ENCODE results near the gene DPEP2. TPM values are rescaled to one million over a fixed set of nuclear protein-coding genes. Genes with fewer than 3 reads are reported as not detected.

The DPEP2 gene
- polyA plus RNA-seq, 3 donors: 117 to 235 (median 124) TPM

DNA sequence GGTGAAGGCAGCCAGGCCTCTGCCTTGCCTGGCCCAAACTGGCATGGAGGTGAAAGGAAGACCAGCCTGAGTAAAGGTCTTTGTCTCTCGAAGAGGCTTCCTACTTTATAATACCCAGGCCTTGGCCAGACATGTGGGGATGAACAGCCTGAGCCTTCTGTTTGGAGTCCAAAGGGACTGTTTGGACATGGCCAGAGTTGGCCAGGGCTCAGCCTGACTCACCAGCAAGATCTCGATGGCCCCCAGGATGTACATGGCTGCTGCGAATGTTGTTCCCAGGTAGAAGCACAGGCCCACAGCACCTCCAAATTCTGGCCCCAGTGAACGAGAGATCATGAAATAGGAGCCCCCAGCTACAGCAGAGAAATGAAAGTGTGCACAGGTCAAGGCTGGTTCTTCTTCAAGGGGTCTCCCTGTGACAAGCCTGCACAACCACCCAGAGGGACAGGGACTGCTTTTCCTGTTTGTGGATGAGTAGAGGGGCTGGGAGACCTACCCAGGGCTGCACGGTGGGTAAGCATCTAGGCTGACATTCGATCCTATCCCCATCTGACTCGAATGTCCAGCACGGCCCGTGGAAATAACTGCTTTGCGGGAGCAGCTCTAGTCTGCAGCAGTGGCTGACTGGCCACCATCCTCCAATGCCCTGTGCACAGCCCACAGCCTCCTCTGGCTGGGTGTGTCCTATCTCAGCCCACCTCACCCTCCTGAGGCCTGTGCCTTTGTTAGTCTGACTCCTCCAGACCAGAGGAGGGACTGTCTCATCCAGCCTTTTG is 44.7 kb downstream of the DPEP2 start:
- Mint-ChIP-seq H3K4me1 (no peaks in the 10 kb centered on the region), H3K27ac (peak overlapping the region in 2 of 7 donors; percentile 4 to 63), H3K36me3 (peaks cover 60 to 82% of the 10 kb centered on the region in 2 donors), H3K27me3 (ENCODE audit: low read depth in 3 of 3) (peaks cover 0 to 2% (median 0%) of the 10 kb centered on the region in 3 donors), H3K9me3 (no peaks in the 10 kb centered on the region), H3K4me3 (no peak overlapping the region)
- no peak overlapping the region for H3K27ac ChIP-seq (ENCODE audit: low read depth in 1 of 2, low read length in 2 of 2)
- WGBS (ENCODE audit: insufficient coverage): 93% methylated on average over 9 of the region's 10 CpGs
- H4K20me1 ChIP-seq (ENCODE audit: insufficient read depth, low read length): no peaks in the 10 kb centered on the region
- H3K27me3 ChIP-seq (ENCODE audit: control insufficient read depth in 2 of 2, insufficient read depth in 2 of 2, low read length in 2 of 2): no peaks in the 10 kb centered on the region
- H3K9ac ChIP-seq (ENCODE audit: insufficient read depth, low read length, poor library complexity, severe bottlenecking): no peak overlapping the region
- H3K4me2 ChIP-seq (replicated peaks; ENCODE audit: extremely low read depth, low read length, poor library complexity, severe bottlenecking): no peak overlapping the region
- no peaks in the 10 kb centered on the region for H3K4me1 ChIP-seq (ENCODE audit: control insufficient read depth in 1 of 2, insufficient read depth in 2 of 2, low read length in 2 of 2)
- TF ChIP-seq, protein P1, sequence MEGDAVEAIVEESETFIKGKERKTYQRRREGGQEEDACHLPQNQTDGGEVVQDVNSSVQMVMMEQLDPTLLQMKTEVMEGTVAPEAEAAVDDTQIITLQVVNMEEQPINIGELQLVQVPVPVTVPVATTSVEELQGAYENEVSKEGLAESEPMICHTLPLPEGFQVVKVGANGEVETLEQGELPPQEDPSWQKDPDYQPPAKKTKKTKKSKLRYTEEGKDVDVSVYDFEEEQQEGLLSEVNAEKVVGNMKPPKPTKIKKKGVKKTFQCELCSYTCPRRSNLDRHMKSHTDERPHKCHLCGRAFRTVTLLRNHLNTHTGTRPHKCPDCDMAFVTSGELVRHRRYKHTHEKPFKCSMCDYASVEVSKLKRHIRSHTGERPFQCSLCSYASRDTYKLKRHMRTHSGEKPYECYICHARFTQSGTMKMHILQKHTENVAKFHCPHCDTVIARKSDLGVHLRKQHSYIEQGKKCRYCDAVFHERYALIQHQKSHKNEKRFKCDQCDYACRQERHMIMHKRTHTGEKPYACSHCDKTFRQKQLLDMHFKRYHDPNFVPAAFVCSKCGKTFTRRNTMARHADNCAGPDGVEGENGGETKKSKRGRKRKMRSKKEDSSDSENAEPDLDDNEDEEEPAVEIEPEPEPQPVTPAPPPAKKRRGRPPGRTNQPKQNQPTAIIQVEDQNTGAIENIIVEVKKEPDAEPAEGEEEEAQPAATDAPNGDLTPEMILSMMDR (IDR thresholded peaks at IDR 0.05): no peak
- intact Hi-C loops (cut with micrococcal nuclease): no loop called here
- H3K9me3 ChIP-seq (replicated peaks in 1 of 2; ENCODE audit: control insufficient read depth in 1 of 2, insufficient read depth in 1 of 2, low read length in 2 of 2): no peaks in the 10 kb centered on the region
- no peak overlapping the region for H2AFZ ChIP-seq (ENCODE audit: insufficient read depth, low read depth, low read length, poor library complexity, severe bottlenecking)
- H3K79me2 ChIP-seq (ENCODE audit: insufficient read depth, low read length): no peaks in the 10 kb centered on the region
- H3K36me3 ChIP-seq (replicated peaks in 1 of 2; ENCODE audit: control insufficient read depth in 1 of 2, insufficient read depth in 2 of 2, low read length in 2 of 2): peaks cover 60 to 82% of the 10 kb centered on the region in 2 donors
- no peak overlapping the region for H3K4me3 ChIP-seq (replicated peaks in 1 of 3; ENCODE audit: low read depth in 2 of 3, low read length in 3 of 3)
- no peak for DNase-seq

DNA sequence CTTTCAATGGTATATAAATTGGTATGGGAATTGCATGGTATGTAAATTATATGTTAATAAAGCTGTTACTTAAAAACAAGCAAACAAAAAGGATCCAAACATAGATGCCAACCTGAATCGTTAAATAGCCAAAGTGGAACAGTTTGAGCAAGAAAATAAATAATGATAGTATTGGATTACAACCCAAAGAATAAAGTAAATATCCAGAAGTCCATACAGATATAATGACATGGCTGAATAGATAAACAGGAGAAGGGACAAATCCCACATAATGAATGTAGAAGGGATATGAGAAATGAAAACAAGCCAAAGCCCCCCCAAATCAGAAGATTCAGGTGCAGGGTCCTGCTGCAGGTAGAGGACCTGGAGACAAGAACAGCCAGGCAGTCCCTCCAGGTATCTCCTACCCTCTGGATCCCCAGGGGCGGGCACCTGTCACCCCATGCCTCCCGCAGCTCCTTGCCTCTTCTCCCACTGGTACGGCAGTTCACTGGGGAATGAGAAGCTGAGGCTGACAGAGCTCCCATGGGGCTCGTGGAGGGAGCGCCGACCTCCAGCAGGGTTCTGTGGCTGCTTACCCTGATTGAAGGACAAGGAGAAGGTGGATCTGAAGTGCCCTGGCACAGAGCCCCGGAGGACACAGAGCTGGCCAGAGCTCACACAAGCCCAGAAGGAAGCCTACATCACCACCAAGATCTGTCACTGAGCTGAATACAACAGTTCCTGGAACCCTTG is 45.5 kb downstream of the DPEP2 start:
- Histone ChIP-seq H3K4me3 (replicated peaks in 1 of 3; ENCODE audit: low read depth in 2 of 3, low read length in 3 of 3) (no peak overlapping the region), H3K4me1 (ENCODE audit: control insufficient read depth in 1 of 2, insufficient read depth in 2 of 2, low read length in 2 of 2) (no peaks in the 10 kb centered on the region), H4K20me1 (ENCODE audit: insufficient read depth, low read length) (no peaks in the 10 kb centered on the region), H3K27ac (ENCODE audit: low read depth in 1 of 2, low read length in 2 of 2) (no peak overlapping the region), H3K79me2 (ENCODE audit: insufficient read depth, low read length) (no peaks in the 10 kb centered on the region), H3K27me3 (ENCODE audit: control insufficient read depth in 2 of 2, insufficient read depth in 2 of 2, low read length in 2 of 2) (no peaks in the 10 kb centered on the region), H2AFZ (ENCODE audit: insufficient read depth, low read depth, low read length, poor library complexity, severe bottlenecking) (no peak overlapping the region), H3K36me3 (replicated peaks in 1 of 2; ENCODE audit: control insufficient read depth in 1 of 2, insufficient read depth in 2 of 2, low read length in 2 of 2) (peaks cover 61 to 80% of the 10 kb centered on the region in 2 donors), H3K9me3 (replicated peaks in 1 of 2; ENCODE audit: control insufficient read depth in 1 of 2, insufficient read depth in 1 of 2, low read length in 2 of 2) (no peaks in the 10 kb centered on the region), H3K4me2 (replicated peaks; ENCODE audit: extremely low read depth, low read length, poor library complexity, severe bottlenecking) (no peak overlapping the region), H3K9ac (ENCODE audit: insufficient read depth, low read length, poor library complexity, severe bottlenecking) (no peak overlapping the region)
- H3K4me3 Mint-ChIP-seq: no peak overlapping the region
- peaks cover 0 to 2% (median 0%) of the 10 kb centered on the region in 3 donors for H3K27me3 Mint-ChIP-seq (ENCODE audit: low read depth in 3 of 3)
- peak overlapping the region in 1 of 7 donors; percentile 17 for H3K27ac Mint-ChIP-seq
- TF ChIP-seq, protein P1 (IDR thresholded peaks at IDR 0.05): no peak
- 100% methylated on average over 1 of the region's 8 CpGs for WGBS (ENCODE audit: insufficient coverage)
- peaks cover 55 to 82% of the 10 kb centered on the region in 2 donors for H3K36me3 Mint-ChIP-seq
- intact Hi-C loops (cut with micrococcal nuclease): no loop called here
- H3K9me3 Mint-ChIP-seq: no peaks in the 10 kb centered on the region
- no peaks in the 10 kb centered on the region for H3K4me1 Mint-ChIP-seq
- no peak for DNase-seq
